ENCODE results near the gene PLAGL2. TPM values are rescaled to one million over a fixed set of nuclear protein-coding genes. Genes with fewer than 3 reads are reported as not detected.

Gene PLAGL2
- total RNA-seq, 4 donors from 2014 or later, result 4.2 to 7.2 (median 6.3) TPM

DNA sequence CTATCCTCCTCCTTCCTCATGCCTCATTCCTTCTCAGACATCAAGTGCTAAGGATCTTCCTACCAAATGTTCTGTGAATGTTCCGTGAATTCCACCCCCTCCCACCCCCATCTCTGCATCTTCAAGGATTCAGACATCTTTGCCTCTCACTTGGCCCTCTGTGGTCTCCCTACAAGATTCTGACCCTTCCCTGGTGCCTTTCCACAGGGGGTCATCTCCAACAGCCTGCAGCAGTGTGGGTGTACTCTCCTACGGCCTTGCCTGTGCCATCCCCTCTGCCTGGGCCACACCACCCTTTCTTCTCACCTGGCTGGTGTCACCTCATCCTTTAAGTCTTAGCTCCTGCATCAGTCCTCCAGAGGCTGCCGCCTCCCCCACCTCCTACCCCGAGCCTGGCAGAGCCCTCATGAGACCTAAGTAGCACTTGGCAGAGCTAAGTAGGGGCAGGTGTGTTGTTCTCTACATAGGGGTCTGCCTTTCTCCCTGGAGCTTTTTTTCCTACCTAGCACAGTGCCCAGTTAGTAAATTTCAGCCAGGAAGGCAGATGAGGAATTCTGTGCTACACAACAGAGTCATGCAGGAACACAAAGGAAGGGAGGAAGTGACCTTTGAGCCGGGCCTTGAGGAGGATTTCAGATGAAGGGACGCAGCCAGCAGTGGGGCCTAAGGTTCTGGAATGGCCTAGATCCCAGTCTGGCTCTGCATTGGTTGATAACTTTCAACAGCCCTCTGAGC is 55.0 kb downstream of the PLAGL2 start:
- Histone ChIP-seq H3K4me1 (peaks cover 0 to 15% (median 11%) of the 10 kb centered on the region in 4 donors), H3K27ac (no peak overlapping the region), H3K4me3 (no peak overlapping the region), H3K36me3 (peaks cover 0 to 81% (median 38%) of the 10 kb centered on the region in 3 donors), H3K27me3 (no peaks in the 10 kb centered on the region), H3K9me3 (no peaks in the 10 kb centered on the region)
- no peak for DNase-seq (ENCODE audit: low spot score in 2 of 2)
- 81 to 82% methylated on average over 6 of the region's 6 CpGs for WGBS, 2 donors
- TF ChIP-seq POLR2A (IDR thresholded peaks at IDR 0.05), result no peak
- no peak for TF ChIP-seq EP300 (IDR thresholded peaks at IDR 0.05)
- TF ChIP-seq, protein P1, sequence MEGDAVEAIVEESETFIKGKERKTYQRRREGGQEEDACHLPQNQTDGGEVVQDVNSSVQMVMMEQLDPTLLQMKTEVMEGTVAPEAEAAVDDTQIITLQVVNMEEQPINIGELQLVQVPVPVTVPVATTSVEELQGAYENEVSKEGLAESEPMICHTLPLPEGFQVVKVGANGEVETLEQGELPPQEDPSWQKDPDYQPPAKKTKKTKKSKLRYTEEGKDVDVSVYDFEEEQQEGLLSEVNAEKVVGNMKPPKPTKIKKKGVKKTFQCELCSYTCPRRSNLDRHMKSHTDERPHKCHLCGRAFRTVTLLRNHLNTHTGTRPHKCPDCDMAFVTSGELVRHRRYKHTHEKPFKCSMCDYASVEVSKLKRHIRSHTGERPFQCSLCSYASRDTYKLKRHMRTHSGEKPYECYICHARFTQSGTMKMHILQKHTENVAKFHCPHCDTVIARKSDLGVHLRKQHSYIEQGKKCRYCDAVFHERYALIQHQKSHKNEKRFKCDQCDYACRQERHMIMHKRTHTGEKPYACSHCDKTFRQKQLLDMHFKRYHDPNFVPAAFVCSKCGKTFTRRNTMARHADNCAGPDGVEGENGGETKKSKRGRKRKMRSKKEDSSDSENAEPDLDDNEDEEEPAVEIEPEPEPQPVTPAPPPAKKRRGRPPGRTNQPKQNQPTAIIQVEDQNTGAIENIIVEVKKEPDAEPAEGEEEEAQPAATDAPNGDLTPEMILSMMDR (IDR thresholded peaks at IDR 0.05), result no peak

- WGBS, 2 donors, result 92 to 95% methylated on average over 10 of the region's 10 CpGs
- DNase-seq (ENCODE audit: low spot score in 2 of 2), result no peak
- Histone ChIP-seq H3K36me3 (peaks cover 2 to 92% (median 44%) of the 10 kb centered on the region in 3 donors), H3K4me3 (no peak overlapping the region), H3K27ac (no peak overlapping the region), H3K9me3 (no peaks in the 10 kb centered on the region), H3K4me1 (peaks cover 0 to 10% (median 8%) of the 10 kb centered on the region in 4 donors), H3K27me3 (no peaks in the 10 kb centered on the region)
- no peak for TF ChIP-seq EP300 (IDR thresholded peaks at IDR 0.05)
- TF ChIP-seq POLR2A (IDR thresholded peaks at IDR 0.05), result no peak
- TF ChIP-seq, protein P1 (IDR thresholded peaks at IDR 0.05), result no peak
Measured at GRCh38 chr20:32150291-32150848, 57.2 kb downstream of the PLAGL2 start.

- peaks cover 0 to 3% (median 1%) of the 10 kb centered on the region in 4 donors for H3K4me1 ChIP-seq
- DNase-seq (ENCODE audit: low spot score in 2 of 2), result no peak
- H3K9me3 ChIP-seq, result no peaks in the 10 kb centered on the region
- no peak overlapping the region for H3K27ac ChIP-seq
- H3K36me3 ChIP-seq, result peaks cover 3 to 98% (median 48%) of the 10 kb centered on the region in 3 donors
- no peak overlapping the region for H3K4me3 ChIP-seq
- WGBS, 2 donors, result 80 to 94% methylated on average over 4 to 8 of the region's 8 CpGs
- TF ChIP-seq EP300 (IDR thresholded peaks at IDR 0.05) (no peak), POLR2A (IDR thresholded peaks at IDR 0.05) (no peak)
- TF ChIP-seq, protein P1 (IDR thresholded peaks at IDR 0.05), result no peak
- H3K27me3 ChIP-seq, result no peaks in the 10 kb centered on the region
Measured at GRCh38 chr20:32149566-32150170, 57.9 kb downstream of the PLAGL2 start.

DNA sequence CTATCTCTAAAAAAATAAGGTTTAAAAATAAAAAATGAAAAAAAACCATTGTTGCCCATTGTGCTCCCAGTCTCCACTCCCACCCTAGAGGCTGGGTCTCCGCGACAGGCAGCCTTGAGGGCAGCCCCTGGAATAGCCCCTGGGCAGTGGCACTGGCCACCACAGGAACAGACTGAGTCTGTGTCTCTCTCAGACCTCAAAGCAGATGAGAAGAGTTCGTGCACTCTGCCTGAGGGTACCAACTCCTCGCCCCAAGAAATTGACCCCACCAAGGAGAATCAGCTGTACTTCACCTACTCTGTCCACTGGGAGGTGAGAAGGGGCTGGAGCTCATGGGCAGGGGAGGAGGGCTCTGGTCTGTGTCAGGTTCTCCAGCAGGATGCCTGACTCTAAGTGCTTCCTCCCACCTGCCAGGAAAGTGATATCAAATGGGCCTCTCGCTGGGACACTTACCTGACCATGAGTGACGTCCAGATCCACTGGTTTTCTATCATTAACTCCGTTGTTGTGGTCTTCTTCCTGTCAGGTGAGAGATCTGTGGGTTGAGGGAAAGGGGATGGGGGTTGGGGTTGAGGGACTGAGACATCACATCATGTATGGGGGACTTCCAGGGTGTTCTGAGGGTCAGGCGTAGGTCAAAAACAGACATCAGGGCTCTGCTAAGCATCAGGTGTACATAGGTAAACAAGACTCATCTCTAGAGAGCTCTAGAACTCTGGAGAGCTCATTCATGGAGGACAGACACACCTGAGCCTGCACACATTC is 62.5 kb downstream of the PLAGL2 start:
- H3K36me3 ChIP-seq, result peaks cover 9 to 96% (median 42%) of the 10 kb centered on the region in 3 donors
- no peaks in the 10 kb centered on the region for H3K9me3 ChIP-seq
- no peak overlapping the region for H3K4me3 ChIP-seq
- H3K27ac ChIP-seq, result no peak overlapping the region
- no peak for DNase-seq (ENCODE audit: low spot score in 2 of 2)
- H3K27me3 ChIP-seq, result no peaks in the 10 kb centered on the region
- no peaks in the 10 kb centered on the region for H3K4me1 ChIP-seq
- TF ChIP-seq POLR2A (IDR thresholded peaks at IDR 0.05) (no peak), EP300 (IDR thresholded peaks at IDR 0.05) (no peak)
- TF ChIP-seq, protein P1 (IDR thresholded peaks at IDR 0.05), result no peak
- WGBS, 2 donors, result 90 to 94% methylated on average over 8 of the region's 8 CpGs

Measured in tibial nerve (tissue), 4 donors.